Right lobe of liver (tissue), 6 donors: ENCODE data around the gene TRMT61A. TPM values are rescaled to one million over a fixed set of nuclear protein-coding genes. Genes with fewer than 3 reads are reported as not detected.
A peak's percentile ranks its signal among the peaks of the same experiment; 100 is the strongest.

ENCODE experiments used
- ATAC-seq, 4 donors: fragments of 200-7000 bp; cut with Tn5 transposase; one replicate each; pipeline ENCODE4 v1.9.1; 2020; ENCODE audit warnings: mild to moderate bottlenecking in 4 of 4, moderate library complexity in 4 of 4
- DNase-seq, 3 donors: peaks; one replicate each; pipeline ENCODE4 v3.0.0-alpha.2; 2020
- H3K27ac ChIP-seq, 3 donors: fragments of 200-600 bp; one replicate each; pipeline ENCODE4 v1.8.0; 2022
- H3K27me3 ChIP-seq, 2 donors: fragments of 200-600 bp; one replicate each; pipeline ENCODE4 v1.8.0; 2022
- H3K36me3 ChIP-seq, 4 donors: fragments of 200-600 bp; sonication (generic) in 1 of 4; one replicate each; pipeline versions ENCODE4 v1.5.1 to v1.8.0; 2017 to 2022; ENCODE audit warnings: control low read depth in 1 of 4
- H3K4me1 ChIP-seq, 4 donors: fragments of 200-600 bp; sonication (generic) in 1 of 4; one replicate each; pipeline versions ENCODE4 v1.5.1 to v1.8.0; 2017 to 2022; ENCODE audit warnings: control low read depth in 1 of 4
- H3K4me3 ChIP-seq, 3 donors: fragments of 200-600 bp; one replicate each; pipeline ENCODE4 v1.8.0; 2022
- H3K9me3 ChIP-seq, 4 donors: fragments of 200-600 bp; sonication (generic) in 1 of 4; one replicate each; pipeline versions ENCODE4 v1.5.1 to v1.8.0; 2017 to 2022; ENCODE audit warnings: control low read depth in 1 of 4
- POLR2A ChIP-seq: fragments of 450-650 bp; IDR thresholded peaks from one replicate; pipeline ENCODE4 v1.6.1; 2017; ENCODE audit warnings: antibody characterized with exemption, mild to moderate bottlenecking
- WGBS: methylation state at CpG from one replicate; pipeline ENCODE4 v1.1.6; 2018; ENCODE audit warnings: low coverage, low lambda C conversion rate; ENCODE audit not compliant: insufficient coverage; ENCODE audit errors: missing lambda C conversion rate; 5-methylcytosine and 5-hydroxymethylcytosine counted together
- intact Hi-C, 2 donors: fragments of 100-400 bp; cut with DNase I; formaldehyde crosslinking; loops; one replicate each; pipeline versions ENCODE4 v1.11.2 to v1.14.1; 2022
- small RNA-seq, 2 experiments: library from RNA; depleted of rRNA; stranded (forward); fragments of <200 nt; gene quantifications; one replicate each; pipeline ENCODE3, GENCODE V24; 2016
- total RNA-seq, 6 experiments: library from RNA; depleted of rRNA in 2 of 6; stranded (reverse); fragments of >200 nt in 2 of 6; fragmentation: NEBNext Ultra II Directional in 3 of 6; extraction: Animal tissue kit (Norgen Biotek cat#: 25700) in 3 of 6; gene quantifications; one replicate each; pipeline versions ENCODE4 v1.1.0 to v1.2.4, GENCODE V29; 2016 to 2023
- TF ChIP-seq, protein P1 (sequence below), 4 donors: fragments of 200-600 bp in 3 of 4; fragments of 450-650 bp in 1 of 4; IDR thresholded peaks; one replicate each; pipeline versions ENCODE4 v1.5.1 to v1.8.0; 2016 to 2022; ENCODE audit warnings: antibody characterized with exemption in 4 of 4, mild to moderate bottlenecking in 2 of 4
- donor health status: DM: no; HTN: yes; CAD: no.
- donor health status: DM: no; HTN: no; CAD: no.
- donor health status: DM: no; HTN: no; CAD: no.
- donor health status: DM: no; HTN: yes; CAD: no.
- donor health status: DM: no; HTN: yes; CAD: no.

The TRMT61A gene
- total RNA-seq, 6 experiments from 2014 or later: 3.8 to 12.1 (median 4.8) TPM

DNA sequence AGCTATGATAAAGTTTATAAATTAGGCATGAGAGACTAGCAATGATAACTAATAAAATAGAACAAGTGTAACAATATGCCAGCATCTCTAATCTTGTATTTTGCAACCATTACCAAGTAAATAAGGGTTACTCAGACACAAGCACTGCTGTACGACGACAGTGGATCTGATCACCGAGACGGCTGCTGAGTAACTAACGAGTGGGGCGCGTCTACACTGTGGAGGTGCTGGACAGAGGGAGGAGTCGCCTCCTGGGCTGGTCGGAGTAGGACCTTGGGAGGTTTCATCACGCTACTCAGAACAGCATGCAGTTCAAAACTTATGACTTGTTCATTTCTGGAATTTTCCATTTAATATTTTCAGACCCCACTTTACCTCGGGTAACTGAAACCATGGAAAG, 52.2 kb downstream of the TRMT61A start:
- WGBS: 90% methylated on average over 9 of the region's 11 CpGs
- Histone ChIP-seq H3K9me3 (no peaks in the 10 kb centered on the region), H3K27ac (no peak overlapping the region), H3K4me3 (no peak overlapping the region), H3K36me3 (peaks cover 0 to 12% (median 0%) of the 10 kb centered on the region in 4 donors), H3K27me3 (no peaks in the 10 kb centered on the region), H3K4me1 (peaks cover 0 to 16% (median 6%) of the 10 kb centered on the region in 4 donors)
- ATAC-seq (no peak), DNase-seq (no peak)
- TF ChIP-seq POLR2A: no peak
- TF ChIP-seq, protein P1, sequence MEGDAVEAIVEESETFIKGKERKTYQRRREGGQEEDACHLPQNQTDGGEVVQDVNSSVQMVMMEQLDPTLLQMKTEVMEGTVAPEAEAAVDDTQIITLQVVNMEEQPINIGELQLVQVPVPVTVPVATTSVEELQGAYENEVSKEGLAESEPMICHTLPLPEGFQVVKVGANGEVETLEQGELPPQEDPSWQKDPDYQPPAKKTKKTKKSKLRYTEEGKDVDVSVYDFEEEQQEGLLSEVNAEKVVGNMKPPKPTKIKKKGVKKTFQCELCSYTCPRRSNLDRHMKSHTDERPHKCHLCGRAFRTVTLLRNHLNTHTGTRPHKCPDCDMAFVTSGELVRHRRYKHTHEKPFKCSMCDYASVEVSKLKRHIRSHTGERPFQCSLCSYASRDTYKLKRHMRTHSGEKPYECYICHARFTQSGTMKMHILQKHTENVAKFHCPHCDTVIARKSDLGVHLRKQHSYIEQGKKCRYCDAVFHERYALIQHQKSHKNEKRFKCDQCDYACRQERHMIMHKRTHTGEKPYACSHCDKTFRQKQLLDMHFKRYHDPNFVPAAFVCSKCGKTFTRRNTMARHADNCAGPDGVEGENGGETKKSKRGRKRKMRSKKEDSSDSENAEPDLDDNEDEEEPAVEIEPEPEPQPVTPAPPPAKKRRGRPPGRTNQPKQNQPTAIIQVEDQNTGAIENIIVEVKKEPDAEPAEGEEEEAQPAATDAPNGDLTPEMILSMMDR (IDR thresholded peaks at IDR 0.05): no peak
- intact Hi-C loops: no loop called here

DNA sequence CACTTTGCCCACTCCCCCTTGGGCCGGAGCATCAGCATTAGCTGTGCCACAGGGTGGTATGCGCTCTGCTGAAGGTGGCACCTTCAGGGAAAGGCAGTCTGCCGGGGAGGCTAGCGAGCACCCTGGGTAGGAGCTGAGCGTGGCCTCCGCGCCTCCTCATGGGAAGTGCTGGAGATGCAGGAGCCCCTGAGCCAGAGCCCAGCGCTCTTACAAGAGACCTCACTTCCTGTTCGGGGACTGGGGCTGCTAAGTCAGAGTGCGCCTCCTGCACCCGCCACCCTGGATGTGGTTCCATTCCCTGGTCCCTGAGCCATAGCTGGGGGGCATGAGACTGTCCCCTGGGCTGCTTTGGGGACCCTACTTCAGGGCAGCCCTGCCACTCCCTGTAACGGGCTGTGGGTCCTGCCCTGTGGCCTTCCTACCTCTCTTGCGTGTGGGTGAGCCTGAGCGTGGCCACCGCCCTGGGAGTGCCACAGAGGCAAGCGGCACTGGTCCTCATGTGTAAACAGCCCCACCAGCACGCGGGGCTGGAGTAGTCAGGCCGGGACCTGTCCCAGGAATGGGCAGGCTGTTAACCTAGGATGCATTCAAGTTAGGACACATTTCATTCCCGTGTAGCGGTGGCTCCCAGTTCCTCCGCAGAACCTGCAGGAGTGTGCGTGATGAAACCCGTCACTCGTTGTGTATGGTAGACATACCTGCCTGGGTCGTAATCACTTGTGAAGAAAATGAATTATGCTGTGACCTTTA, 53.1 kb downstream of the TRMT61A start:
- ATAC-seq (peak in 1 of 4 donors; percentile 44), DNase-seq (no peak)
- 100% methylated on average over 1 of the region's 26 CpGs for WGBS
- peaks cover 0 to 9% (median 1%) of the 10 kb centered on the region in 4 donors for H3K4me1 ChIP-seq
- H3K27me3 ChIP-seq: no peaks in the 10 kb centered on the region
- H3K36me3 ChIP-seq: peaks cover 0 to 12% (median 0%) of the 10 kb centered on the region in 4 donors
- no peaks in the 10 kb centered on the region for H3K9me3 ChIP-seq
- no peak overlapping the region for H3K4me3 ChIP-seq
- no peak overlapping the region for H3K27ac ChIP-seq
- no peak for TF ChIP-seq POLR2A
- TF ChIP-seq, protein P1 (IDR thresholded peaks at IDR 0.05): no peak
- intact Hi-C loops: no loop called here

DNA sequence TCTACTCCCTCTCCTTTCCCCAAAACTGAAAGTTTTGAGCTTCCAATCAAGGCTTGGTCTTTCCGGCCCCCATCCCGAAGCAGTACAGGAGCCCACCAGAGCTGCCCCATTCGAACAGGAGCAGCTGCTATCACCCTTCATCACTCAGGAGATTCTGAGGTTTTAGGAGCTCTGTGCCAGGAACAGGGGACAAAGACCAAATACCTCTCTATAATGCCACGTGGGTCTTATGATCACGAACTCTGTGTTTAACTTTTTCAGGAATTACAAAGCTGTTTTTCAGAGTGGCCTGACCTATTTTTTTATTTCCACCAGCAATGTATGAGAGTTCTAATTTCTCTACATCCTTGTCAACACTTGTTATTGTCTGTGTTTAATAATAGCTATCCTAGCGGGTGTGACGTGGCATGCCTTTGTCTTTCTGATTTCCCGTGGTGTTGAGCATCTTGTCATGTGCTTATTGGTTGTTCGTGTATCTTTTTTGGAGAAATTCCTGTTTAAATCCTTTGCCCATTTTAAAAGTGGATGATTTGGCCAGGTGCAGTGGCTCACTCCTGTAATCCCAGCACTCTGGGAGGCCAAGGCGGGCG, 55.4 kb downstream of the TRMT61A start:
- no peaks in the 10 kb centered on the region for H3K27me3 ChIP-seq
- TF ChIP-seq, protein P1 (IDR thresholded peaks at IDR 0.05): no peak
- ATAC-seq (peak in 3 of 4 donors; percentile 78 to 88 (median 82)), DNase-seq (no peak)
- no peaks in the 10 kb centered on the region for H3K9me3 ChIP-seq
- intact Hi-C loops: no loop called here
- H3K27ac ChIP-seq: peak overlapping the region in 1 of 3 donors; percentile 28
- no peak overlapping the region for H3K4me3 ChIP-seq
- peaks cover 0 to 6% (median 0%) of the 10 kb centered on the region in 4 donors for H3K4me1 ChIP-seq
- 49% methylated on average over 9 of the region's 11 CpGs for WGBS
- peaks cover 0 to 8% (median 0%) of the 10 kb centered on the region in 4 donors for H3K36me3 ChIP-seq

Small RNA genes lying within 50 kb of the gene (small RNA-seq; reads per million reads assigned to genes)
- gene RNU4-68P: 0.10 to 0.13 reads per million in 2 experiments
- gene RNU7-160P: 0 reads per million in 2 experiments

Other genes with a start within 250 kb of the TRMT61A start
- 100 to 1,000 TPM; 186 to 357 (median 215) TPM for gene EIF5, start 195.0 kb upstream of the TRMT61A start, total RNA-seq
- 10 to 100 TPM; 25.5 to 34.3 (median 27.3) TPM for gene MARK3, start 143.8 kb upstream of the TRMT61A start, total RNA-seq
- 10 to 100 TPM in 2 of 6 experiments, 1 to 10 TPM in 4; 3.6 to 57.1 (median 6.7) TPM for gene CKB, start 6.4 kb upstream of the TRMT61A start, total RNA-seq
- 10 to 100 TPM in 4 of 6 experiments, 1 to 10 TPM in 2; 6.5 to 11.4 (median 10.9) TPM for gene BAG5, start 33.5 kb downstream of the TRMT61A start, total RNA-seq
- gene COA8, start 33.8 kb downstream of the TRMT61A start, total RNA-seq: 10 to 100 TPM in 5 of 6 experiments, 1 to 10 TPM in 1; 7.5 to 17.7 (median 14.9) TPM
- 10 to 100 TPM; 45.8 to 78.9 (median 58.0) TPM for gene KLC1, start 100.0 kb downstream of the TRMT61A start, total RNA-seq
- 1 to 10 TPM in 5 of 6 experiments, under 1 TPM in 1; 0.88 to 6.3 (median 1.8) TPM for gene XRCC3, start 186.3 kb downstream of the TRMT61A start, total RNA-seq
- 10 to 100 TPM; 20.9 to 35.2 (median 27.6) TPM for gene ZFYVE21, start 186.6 kb downstream of the TRMT61A start, total RNA-seq